ENCODE results near the gene GLYAT.
"Not testable (repeated sequence)": the region's sequence is repeated elsewhere in the genome, so short reads cannot be mapped to it uniquely, and the experiment has no call there.

GLYAT gene

GRCh38 chr11:58711832-58712231, 19.9 kb downstream of the GLYAT start:
- no peak for DNase-seq (ENCODE audit: low spot score)
- in situ Hi-C loops (cut with MboI; ENCODE audit: low pct_unique_long_range_greater_than_20kb, low sequenced_read_pairs, unreplicated experiment): no loop called here
- TF ChIP-seq, protein P1, sequence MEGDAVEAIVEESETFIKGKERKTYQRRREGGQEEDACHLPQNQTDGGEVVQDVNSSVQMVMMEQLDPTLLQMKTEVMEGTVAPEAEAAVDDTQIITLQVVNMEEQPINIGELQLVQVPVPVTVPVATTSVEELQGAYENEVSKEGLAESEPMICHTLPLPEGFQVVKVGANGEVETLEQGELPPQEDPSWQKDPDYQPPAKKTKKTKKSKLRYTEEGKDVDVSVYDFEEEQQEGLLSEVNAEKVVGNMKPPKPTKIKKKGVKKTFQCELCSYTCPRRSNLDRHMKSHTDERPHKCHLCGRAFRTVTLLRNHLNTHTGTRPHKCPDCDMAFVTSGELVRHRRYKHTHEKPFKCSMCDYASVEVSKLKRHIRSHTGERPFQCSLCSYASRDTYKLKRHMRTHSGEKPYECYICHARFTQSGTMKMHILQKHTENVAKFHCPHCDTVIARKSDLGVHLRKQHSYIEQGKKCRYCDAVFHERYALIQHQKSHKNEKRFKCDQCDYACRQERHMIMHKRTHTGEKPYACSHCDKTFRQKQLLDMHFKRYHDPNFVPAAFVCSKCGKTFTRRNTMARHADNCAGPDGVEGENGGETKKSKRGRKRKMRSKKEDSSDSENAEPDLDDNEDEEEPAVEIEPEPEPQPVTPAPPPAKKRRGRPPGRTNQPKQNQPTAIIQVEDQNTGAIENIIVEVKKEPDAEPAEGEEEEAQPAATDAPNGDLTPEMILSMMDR (IDR thresholded peaks at IDR 0.05; ENCODE audit: extremely low read depth, insufficient read depth, missing control alignments): no peak

GRCh38 chr11:58707767-58708166, 24.0 kb downstream of the GLYAT start:
- DNase-seq (ENCODE audit: low spot score): no peak
- TF ChIP-seq, protein P1 (IDR thresholded peaks at IDR 0.05; ENCODE audit: extremely low read depth, insufficient read depth, missing control alignments): no peak
- in situ Hi-C loops (cut with MboI; ENCODE audit: low pct_unique_long_range_greater_than_20kb, low sequenced_read_pairs, unreplicated experiment): no loop called here

GRCh38 chr11:58696825-58697224, 34.9 kb downstream of the GLYAT start:
- DNase-seq (ENCODE audit: low spot score); in situ Hi-C loops (cut with MboI; ENCODE audit: low pct_unique_long_range_greater_than_20kb, low sequenced_read_pairs, unreplicated experiment): not testable (repeated sequence)

GRCh38 chr11:58693026-58693425, 38.7 kb downstream of the GLYAT start:
- DNase-seq (ENCODE audit: low spot score): no peak
- TF ChIP-seq, protein P1 (IDR thresholded peaks at IDR 0.05; ENCODE audit: extremely low read depth, insufficient read depth, missing control alignments): no peak
- in situ Hi-C loops (cut with MboI; ENCODE audit: low pct_unique_long_range_greater_than_20kb, low sequenced_read_pairs, unreplicated experiment): no loop called here

DNA sequence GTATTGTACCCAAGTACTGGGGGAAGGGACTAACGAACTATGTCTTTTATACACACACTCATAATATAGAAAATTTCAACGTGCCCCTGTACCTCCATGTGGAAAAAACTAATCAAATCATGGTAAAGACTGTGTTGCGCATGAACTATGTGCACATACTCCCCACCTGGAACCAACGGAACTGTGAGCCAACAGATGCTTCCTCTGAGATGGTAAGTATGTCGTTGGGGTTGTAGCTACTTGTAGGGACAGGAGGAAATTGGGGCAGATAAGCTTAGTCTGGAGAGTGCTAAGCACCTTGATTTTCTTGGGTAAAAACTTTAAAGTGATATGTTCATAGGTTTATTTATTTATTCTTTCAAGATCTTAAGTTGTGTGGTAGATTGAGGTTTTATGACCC, 40.1 kb downstream of the GLYAT start:
- TF ChIP-seq, protein P1 (IDR thresholded peaks at IDR 0.05; ENCODE audit: extremely low read depth, insufficient read depth, missing control alignments): no peak
- DNase-seq (ENCODE audit: low spot score): no peak
- in situ Hi-C loops (cut with MboI; ENCODE audit: low pct_unique_long_range_greater_than_20kb, low sequenced_read_pairs, unreplicated experiment): no loop called here

GRCh38 chr11:58688789-58689503, 42.8 kb downstream of the GLYAT start:
- DNase-seq (ENCODE audit: low spot score): no peak
- in situ Hi-C loops (cut with MboI; ENCODE audit: low pct_unique_long_range_greater_than_20kb, low sequenced_read_pairs, unreplicated experiment): no loop called here
- TF ChIP-seq, protein P1 (IDR thresholded peaks at IDR 0.05; ENCODE audit: extremely low read depth, insufficient read depth, missing control alignments): no peak

- TF ChIP-seq, protein P1 (IDR thresholded peaks at IDR 0.05; ENCODE audit: extremely low read depth, insufficient read depth, missing control alignments): no peak
- no peak for DNase-seq (ENCODE audit: low spot score)
- in situ Hi-C loops (cut with MboI; ENCODE audit: low pct_unique_long_range_greater_than_20kb, low sequenced_read_pairs, unreplicated experiment): no loop called here
Observed at GRCh38 chr11:58685973-58686722, 45.6 kb downstream of the GLYAT start.

DNA sequence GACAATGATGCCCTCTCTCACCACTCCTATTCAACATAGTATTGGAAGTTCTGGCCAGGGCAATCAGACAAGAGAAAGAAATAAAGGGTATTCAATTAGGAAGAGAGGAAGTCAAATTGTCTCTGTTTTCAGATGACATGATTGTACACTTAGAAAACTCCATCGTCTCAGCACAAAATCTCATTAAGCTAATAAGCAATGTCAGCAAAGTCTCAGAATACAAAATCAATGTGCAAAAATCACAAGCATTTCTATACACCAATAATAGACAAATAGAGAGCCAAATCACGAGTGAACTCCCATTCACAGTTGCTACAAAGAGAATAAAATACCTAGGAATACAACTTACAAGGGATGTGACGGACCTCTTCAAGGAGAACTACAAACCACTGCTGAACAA, 49.1 kb downstream of the GLYAT start:
- DNase-seq (ENCODE audit: low spot score); in situ Hi-C loops (cut with MboI; ENCODE audit: low pct_unique_long_range_greater_than_20kb, low sequenced_read_pairs, unreplicated experiment): not testable (repeated sequence)

GRCh38 chr11:58677536-58677935, 54.2 kb downstream of the GLYAT start:
- DNase-seq (ENCODE audit: low spot score); in situ Hi-C loops (cut with MboI; ENCODE audit: low pct_unique_long_range_greater_than_20kb, low sequenced_read_pairs, unreplicated experiment): not testable (repeated sequence)
